ENCODE data around the gene GAST.

- TF ChIP-seq POLR2A (IDR thresholded peaks at IDR 0.05; ENCODE audit: low read depth, low read length): no peak
- TF ChIP-seq TAF1 (IDR thresholded peaks at IDR 0.05; ENCODE audit: borderline replicate concordance, low read depth, low read length): no peak
- TF ChIP-seq POLR2AphosphoS5 (IDR thresholded peaks at IDR 0.05; ENCODE audit: low read depth, low read length): no peak
Measured at GRCh38 chr17:41667280-41668041, 44.7 kb upstream of the GAST start.

Measured in GM12892 (cell line).